Neutrophil (primary cell): Measurements from ENCODE around the gene GPATCH8.

Source experiments
- H3K27ac ChIP-seq: fragments of 200-600 bp; sonication (generic); 2 replicates; pipeline ENCODE4 v1.5.1; 2016; ENCODE audit warnings: mild to moderate bottlenecking, moderate library complexity
- H3K27me3 ChIP-seq: fragments of 200-600 bp; sonication (generic); 2 replicates; pipeline ENCODE4 v1.6.0; 2016; ENCODE audit warnings: mild to moderate bottlenecking
- H3K36me3 ChIP-seq: fragments of 200-600 bp; sonication (generic); 2 replicates; pipeline ENCODE4 v1.5.1; 2017
- H3K4me1 ChIP-seq, 2 experiments: fragments of 200-600 bp in 1 of 2; sonication (generic) in 1 of 2; 1 replicate in 1 of 2; 2 replicates in 1 of 2; pipeline versions ENCODE4 v1.5.1 to v1.6.1; 2013 to 2016; ENCODE audit warnings: low read depth in 1 of 2, low read length in 1 of 2, mild to moderate bottlenecking in 1 of 2, moderate library complexity in 1 of 2; ENCODE audit not compliant: control insufficient read depth in 1 of 2, insufficient read depth in 1 of 2
- H3K4me3 ChIP-seq, 2 experiments: fragments of 200-600 bp in 1 of 2; sonication (generic) in 1 of 2; 1 replicate in 1 of 2; 2 replicates in 1 of 2; pipeline ENCODE4 v1.5.1; 2013 to 2016; ENCODE audit warnings: low read depth in 1 of 2, low read length in 1 of 2, mild to moderate bottlenecking in 1 of 2, moderate library complexity in 1 of 2
- H3K9me3 ChIP-seq: fragments of 200-600 bp; sonication (generic); 2 replicates; pipeline ENCODE4 v1.5.1; 2016
- TF ChIP-seq, protein P1 (sequence below): fragments of 200-600 bp; sonication (generic); IDR thresholded peaks from 2 replicates; pipeline ENCODE4 v1.5.1; 2016; ENCODE audit warnings: antibody characterized with exemption

GPATCH8 gene

DNA sequence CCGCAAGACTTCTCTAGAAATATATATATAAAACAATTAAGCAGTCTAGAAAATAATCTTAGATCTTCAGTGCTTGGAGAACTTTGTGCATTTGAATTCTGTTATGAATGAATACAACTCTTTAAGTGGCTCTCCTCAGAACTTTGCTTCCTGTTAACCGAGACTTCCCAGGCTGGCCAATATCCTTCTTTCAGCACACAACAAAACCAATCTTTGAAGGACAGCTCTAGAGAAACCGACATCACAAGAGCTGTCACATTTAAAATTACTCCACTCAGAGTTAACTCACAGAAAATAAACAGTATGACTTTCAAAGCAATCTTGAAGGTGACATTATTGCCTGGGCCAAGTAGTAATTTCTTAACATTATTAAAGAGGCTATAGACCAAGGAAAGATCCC is 64.0 kb downstream of the GPATCH8 start:
- H3K4me3 ChIP-seq = no peak overlapping the region
- no peaks in the 10 kb centered on the region for H3K9me3 ChIP-seq
- H3K27me3 ChIP-seq = no peaks in the 10 kb centered on the region
- no peak overlapping the region for H3K27ac ChIP-seq
- TF ChIP-seq, protein P1, sequence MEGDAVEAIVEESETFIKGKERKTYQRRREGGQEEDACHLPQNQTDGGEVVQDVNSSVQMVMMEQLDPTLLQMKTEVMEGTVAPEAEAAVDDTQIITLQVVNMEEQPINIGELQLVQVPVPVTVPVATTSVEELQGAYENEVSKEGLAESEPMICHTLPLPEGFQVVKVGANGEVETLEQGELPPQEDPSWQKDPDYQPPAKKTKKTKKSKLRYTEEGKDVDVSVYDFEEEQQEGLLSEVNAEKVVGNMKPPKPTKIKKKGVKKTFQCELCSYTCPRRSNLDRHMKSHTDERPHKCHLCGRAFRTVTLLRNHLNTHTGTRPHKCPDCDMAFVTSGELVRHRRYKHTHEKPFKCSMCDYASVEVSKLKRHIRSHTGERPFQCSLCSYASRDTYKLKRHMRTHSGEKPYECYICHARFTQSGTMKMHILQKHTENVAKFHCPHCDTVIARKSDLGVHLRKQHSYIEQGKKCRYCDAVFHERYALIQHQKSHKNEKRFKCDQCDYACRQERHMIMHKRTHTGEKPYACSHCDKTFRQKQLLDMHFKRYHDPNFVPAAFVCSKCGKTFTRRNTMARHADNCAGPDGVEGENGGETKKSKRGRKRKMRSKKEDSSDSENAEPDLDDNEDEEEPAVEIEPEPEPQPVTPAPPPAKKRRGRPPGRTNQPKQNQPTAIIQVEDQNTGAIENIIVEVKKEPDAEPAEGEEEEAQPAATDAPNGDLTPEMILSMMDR = no peak
- H3K4me1 ChIP-seq = peaks cover 0 to 3% of the 10 kb centered on the region in 2 experiments
- peaks cover 24% of the 10 kb centered on the region for H3K36me3 ChIP-seq

DNA sequence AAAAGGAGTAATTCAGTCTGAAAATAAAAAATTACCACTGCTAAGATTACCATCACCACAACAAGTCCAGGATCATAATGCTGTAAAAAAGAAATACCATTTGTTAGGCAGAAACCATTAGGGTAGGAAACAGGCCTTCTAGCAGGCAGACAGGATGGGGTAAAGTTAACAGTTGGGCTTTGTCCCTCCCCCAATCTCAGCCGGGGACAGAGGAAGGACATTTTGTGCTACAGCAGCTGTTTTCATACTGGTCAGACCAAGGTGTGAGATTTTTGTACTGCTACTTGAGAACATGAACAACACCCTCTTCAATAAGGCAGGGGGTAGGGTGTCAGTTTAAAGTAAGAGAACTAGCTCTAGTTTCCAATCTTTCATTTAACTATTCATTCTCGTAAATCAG is 64.6 kb downstream of the GPATCH8 start:
- Histone ChIP-seq H3K27ac (no peak overlapping the region), H3K4me1 (peaks cover 0 to 3% of the 10 kb centered on the region in 2 experiments), H3K9me3 (no peaks in the 10 kb centered on the region), H3K27me3 (no peaks in the 10 kb centered on the region), H3K4me3 (no peak overlapping the region), H3K36me3 (peaks cover 26% of the 10 kb centered on the region)
- TF ChIP-seq, protein P1 = no peak

DNA sequence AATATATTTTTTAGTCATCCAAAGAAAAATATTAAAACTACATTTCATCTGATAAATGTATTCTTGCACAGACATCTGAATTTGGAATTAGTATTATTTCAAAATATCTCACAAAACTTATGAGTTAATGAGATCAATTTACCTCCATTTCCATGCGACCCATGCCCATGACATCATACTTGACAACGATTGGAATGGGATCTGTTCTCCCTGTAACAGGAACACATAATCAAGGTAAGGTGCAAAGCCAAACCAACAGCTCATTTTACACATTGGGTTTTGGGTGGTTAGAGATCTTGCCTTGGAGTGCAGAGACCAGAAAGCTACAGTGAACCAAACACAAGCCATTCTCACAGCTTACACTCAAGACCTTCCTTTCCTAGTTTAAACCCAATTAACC is 66.9 kb downstream of the GPATCH8 start:
- TF ChIP-seq, protein P1 = no peak
- H3K27ac ChIP-seq = no peak overlapping the region
- no peaks in the 10 kb centered on the region for H3K9me3 ChIP-seq
- no peaks in the 10 kb centered on the region for H3K27me3 ChIP-seq
- peaks cover 0 to 3% of the 10 kb centered on the region in 2 experiments for H3K4me1 ChIP-seq
- H3K4me3 ChIP-seq = no peak overlapping the region
- H3K36me3 ChIP-seq = peaks cover 45% of the 10 kb centered on the region

DNA sequence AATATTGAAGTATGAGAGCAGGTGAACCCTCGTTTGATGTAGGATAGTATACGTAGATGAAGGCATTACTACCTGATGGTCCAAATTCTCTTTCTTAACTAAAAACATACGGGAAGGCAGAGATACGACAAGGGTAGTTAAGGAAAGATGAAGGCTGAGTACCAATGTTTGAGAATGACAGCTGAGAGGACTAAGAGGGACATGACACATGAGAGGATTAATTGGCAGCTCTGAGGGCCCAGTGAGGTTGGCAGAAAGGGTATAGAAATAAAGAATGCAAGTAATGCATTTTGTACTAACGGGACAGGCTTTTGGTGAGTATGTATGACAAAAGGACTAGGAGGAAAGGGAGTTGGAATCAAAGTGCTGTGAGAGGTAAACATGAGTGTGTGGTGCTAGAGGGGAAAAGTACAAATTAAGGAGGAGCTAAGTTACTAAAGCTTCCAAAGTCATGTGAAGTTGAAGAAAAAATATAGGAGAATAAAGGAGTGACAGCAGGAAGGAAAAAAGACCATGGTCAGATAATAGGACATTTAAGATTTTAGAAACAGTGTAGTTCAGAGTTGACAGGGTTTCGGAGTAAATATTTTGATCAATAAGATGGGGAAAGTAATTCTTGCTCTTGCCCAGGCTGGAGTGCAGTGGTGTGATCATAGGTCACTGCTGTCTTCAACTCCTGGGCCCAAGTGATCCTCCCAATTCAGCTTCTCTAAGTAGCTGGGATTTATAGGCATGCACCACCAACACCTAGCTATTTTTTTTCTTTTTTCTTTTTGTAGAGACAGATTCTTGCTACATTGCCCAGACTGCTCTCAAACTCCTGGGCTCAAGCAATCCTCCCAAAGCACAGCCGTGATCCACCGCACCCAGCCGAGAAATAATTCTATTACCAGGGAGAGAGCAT is 70.7 kb downstream of the GPATCH8 start:
- TF ChIP-seq, protein P1 = no peak
- H3K27ac ChIP-seq = no peak overlapping the region
- no peaks in the 10 kb centered on the region for H3K9me3 ChIP-seq
- H3K4me3 ChIP-seq = no peak overlapping the region
- peaks cover 67% of the 10 kb centered on the region for H3K36me3 ChIP-seq
- no peaks in the 10 kb centered on the region for H3K4me1 ChIP-seq
- no peaks in the 10 kb centered on the region for H3K27me3 ChIP-seq

DNA sequence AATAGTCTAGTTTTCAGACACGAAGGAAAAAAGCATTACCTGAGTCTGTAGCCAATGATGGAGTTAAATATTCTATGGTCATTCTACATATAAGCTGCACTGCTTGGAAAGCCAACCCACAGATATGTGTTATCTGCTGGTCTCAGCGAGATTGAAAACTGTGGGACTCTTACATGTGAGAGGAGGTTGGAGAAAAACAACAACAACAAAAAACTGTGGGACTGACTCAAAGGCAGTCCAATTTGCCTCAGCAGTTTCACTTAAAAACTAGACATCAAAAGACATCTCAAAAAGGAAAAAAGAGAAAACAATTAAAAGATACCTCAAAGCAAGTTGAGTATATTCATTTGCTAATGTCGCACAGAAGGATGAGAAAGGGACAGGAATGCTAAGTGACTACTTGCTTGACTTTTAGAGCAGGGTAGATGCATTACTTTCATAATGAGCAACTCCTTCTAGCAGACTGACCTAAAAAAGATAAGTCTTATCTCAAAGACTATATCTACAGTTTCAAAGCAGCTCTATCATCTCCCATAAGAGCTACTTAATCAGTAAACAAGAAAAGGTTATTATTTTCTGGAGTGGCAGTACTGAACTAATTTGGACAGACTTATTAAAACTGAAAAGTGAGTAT is 78.3 kb downstream of the GPATCH8 start:
- no peaks in the 10 kb centered on the region for H3K9me3 ChIP-seq
- H3K36me3 ChIP-seq = peaks cover 57% of the 10 kb centered on the region

More for the DNA sequence above, 78.3 kb downstream of the GPATCH8 start:
- TF ChIP-seq, protein P1 = no peak
- Histone ChIP-seq H3K27ac (no peak overlapping the region), H3K4me1 (no peaks in the 10 kb centered on the region), H3K4me3 (no peak overlapping the region), H3K27me3 (no peaks in the 10 kb centered on the region)
